ENCODE data around the gene SYNPR.

The SYNPR gene

DNA sequence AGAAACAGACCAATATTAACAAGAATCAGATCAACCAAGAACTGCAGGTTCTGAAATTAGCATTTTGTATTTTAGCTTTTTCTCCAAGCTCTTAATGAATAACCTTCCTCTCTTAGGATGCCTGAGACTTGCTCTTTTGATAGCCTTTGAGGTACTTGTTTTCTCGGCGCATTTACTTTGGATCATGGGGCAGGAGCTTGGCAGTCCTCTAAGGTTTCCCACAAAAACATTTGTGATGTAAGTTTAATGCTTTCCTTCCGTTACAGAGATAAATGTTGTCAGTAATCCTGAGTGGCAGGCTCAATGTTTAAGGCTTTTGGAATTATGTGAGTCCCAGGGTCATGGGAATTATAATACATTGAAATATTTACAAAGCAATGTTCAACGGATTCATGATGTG lies 236.6 kb downstream of the SYNPR start:
- no peak for TF ChIP-seq CTCF (IDR thresholded peaks at IDR 0.05)

DNA sequence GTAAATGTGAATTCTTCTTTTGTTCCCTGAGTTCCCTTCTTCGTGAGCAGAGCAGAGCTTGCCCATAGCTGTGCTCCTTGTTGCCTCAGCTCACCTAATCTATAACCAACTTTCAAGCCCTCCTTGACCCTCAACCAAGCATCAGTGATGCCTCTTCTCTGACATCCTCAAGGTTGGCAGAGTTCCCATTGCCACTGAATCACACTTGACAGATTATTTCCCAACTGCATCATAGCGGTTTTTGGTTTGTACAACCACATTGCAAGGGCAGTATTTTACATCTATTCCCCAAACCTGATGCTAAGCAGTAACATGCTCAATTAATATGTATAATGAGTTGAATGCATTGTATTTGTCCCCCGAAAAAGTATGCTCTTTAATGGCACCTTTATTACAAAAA lies 241.3 kb downstream of the SYNPR start:
- no peak for TF ChIP-seq CTCF (IDR thresholded peaks at IDR 0.05)

GRCh38 chr3:63521657-63522056 lies 243.5 kb downstream of the SYNPR start:
- TF ChIP-seq CTCF (IDR thresholded peaks at IDR 0.05) = no peak

DNA sequence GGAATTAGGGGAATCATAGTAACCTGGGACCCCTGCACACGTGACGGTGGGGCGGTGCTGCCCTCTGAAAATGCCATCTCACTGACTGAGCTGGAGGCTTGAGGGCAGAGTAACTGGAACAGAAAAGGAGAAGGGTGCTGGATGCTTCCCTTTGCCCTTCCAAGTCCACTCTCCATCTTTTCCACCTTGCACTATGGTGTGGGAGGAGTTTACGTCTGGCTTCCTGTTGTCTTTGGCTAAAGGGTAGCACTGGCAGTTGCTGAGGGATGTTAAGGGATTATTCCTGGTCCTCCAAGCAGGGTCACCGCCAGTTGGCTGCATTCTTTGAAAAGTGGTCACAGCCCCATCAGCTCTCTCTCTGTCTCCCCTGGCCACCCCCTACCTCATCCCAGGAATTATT lies 245.0 kb downstream of the SYNPR start:
- no peak for TF ChIP-seq CTCF (IDR thresholded peaks at IDR 0.05)

GRCh38 chr3:63528325-63529000 lies 250.4 kb downstream of the SYNPR start:
- TF ChIP-seq CTCF (IDR thresholded peaks at IDR 0.05) = no peak

- no peak for TF ChIP-seq CTCF (IDR thresholded peaks at IDR 0.05)
Measured at GRCh38 chr3:63532521-63532920, 254.4 kb downstream of the SYNPR start.

DNA sequence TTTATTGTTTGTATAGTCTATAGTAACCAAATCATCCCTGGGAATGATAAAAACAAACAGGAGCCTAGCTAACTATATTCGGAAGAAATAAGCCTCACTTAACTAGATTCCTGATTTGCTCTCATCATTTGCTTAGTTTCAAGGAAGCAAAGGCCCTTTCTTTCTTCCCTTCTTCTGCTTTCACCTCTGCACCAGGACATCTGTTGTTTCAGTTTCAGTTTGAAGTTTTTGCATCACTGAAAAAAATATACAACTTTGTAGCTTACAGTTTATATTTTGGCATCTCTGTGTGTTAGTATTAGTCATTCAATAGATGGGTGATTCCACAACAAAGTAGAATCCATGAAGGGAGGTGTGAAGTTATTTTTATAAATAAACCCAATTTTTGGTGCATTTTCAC lies 260.8 kb downstream of the SYNPR start:
- TF ChIP-seq CTCF (IDR thresholded peaks at IDR 0.05) = no peak

GRCh38 chr3:63555767-63556166 lies 277.7 kb downstream of the SYNPR start:
- TF ChIP-seq CTCF (IDR thresholded peaks at IDR 0.05) = no peak
